Medulla oblongata (tissue), 1 donor: ENCODE measurements around the gene SHOX.
"Not testable (repeated sequence)": the region's sequence is repeated elsewhere in the genome, so short reads cannot be mapped to it uniquely, and the experiment has no call there.

ENCODE experiments used
- DNase-seq: peaks from one replicate; pipeline ENCODE4 v3.0.0-alpha.2; 2015; ENCODE audit errors: extremely low spot score

SHOX gene

DNA sequence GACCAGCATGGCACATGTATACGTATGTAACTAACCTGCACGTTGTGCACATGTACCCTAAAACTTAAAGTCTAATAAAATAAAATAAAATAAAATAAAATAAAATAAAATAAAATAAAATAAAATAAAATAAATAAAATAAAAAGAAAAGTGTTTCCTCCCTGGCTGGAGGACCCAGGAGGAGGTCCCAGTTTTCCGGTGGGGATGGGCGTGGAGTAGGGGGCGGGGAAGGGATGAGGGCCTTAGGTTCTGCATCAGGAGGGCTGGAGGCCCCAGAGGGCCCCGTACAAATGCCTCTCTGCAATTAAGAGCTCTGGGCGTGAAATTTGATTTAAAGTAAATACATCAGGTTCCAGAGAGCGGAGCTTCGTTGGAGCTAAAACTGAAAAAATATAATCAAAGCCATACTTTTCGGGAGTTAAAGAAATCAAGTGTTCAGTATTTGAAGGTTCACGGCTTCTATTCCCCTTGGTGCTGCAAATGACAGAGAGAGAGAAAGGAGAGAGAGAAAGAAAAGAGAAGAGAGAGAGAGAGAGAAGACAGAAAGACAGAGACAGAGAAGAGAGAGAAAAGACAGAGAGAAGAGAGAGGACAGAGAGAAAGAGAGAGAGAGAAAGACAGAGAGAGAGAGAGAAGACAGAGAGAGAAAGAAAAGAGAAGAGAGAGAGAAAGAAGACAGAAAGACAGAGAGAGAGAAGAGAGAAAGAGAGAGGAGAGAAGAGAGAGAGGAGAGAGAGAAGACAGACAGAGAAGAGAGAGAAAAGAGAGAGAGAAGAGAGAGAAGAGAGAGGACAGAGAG is 8.7 kb upstream of the SHOX start:
- no peak for DNase-seq

- DNase-seq = not testable (repeated sequence)
These were observed 7.8 kb upstream of the SHOX start for GRCh38 chrX:622802-623201.

DNA sequence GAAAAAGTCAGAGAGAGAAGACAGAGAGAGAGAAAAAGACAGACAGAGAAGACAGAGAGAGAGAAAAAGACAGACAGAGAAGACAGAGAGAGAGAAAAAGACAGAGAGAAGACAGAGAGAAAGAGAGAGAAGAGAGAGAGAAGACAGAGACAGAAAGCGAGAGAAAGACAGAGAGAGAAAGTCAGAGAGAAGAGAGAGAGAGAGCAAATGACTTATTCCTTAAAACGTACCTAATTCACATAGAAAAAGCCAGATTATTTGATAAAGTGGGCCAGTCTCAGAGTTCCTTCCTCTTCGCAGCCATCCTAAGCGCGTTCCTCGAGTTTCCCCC is 7.4 kb upstream of the SHOX start:
- DNase-seq = no peak

DNA sequence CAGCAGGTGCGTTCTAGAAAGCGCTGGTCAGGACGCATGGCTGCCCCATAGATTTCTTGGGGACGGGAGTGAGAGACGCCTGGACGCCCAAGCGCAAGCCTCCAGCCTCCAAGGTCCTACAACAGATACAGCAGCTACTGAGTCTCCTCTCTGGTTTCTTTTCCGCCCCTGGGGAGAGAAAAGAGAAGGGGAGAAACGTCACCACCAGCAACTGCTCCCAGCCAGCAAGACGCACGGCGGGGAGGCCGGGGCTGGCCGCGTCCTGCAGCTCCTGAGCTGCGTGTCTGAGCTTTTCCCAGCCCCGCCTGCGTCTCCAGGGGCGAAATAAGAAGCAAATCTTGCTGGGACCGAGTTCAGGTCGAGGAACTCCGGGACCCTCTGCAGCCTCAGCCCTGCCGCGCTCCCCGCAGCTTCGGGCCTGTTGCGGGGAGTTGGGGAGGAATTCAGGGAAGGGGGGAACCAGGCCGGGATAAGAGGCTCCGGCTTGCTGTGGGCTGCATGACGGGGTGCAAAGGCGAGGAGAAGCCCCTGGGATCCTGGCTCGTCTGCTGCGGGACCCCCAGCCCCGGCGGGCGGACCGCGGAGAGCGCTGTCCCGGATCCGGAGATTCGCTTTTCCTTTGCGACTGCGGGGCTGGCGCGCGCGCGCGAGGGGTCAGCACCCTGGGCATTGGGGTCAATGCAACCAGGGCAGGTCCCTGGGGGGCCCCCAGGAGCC is 6.8 kb upstream of the SHOX start:
- no peak for DNase-seq

DNA sequence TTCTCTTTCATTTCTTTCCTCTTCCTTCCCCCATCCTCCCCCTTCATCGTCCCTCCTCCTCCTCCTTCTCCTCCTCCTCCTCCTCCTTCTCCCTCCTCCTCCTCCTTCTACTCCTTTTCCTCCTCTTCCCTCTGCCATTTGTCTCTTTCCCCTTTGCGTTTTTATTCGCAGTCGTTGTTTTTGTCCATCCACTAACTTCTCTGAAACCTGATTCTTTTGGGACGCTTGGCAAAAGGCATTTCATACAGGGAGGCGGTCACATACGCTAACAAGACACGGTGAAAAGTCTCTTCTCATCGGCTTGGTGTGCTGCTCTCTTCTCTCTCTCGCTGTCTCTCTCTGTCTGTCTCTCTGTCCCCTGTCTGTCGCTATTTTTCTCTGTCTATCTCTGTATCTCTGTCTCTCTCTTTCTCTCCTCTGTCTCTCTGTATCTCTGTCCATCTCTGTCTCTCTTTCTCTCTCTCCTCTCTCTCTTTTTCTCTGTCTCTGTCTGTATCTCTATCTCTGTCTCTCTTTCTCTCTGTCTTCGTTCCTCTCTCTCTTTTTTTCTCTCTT is 5.4 kb upstream of the SHOX start:
- no peak for DNase-seq

DNA sequence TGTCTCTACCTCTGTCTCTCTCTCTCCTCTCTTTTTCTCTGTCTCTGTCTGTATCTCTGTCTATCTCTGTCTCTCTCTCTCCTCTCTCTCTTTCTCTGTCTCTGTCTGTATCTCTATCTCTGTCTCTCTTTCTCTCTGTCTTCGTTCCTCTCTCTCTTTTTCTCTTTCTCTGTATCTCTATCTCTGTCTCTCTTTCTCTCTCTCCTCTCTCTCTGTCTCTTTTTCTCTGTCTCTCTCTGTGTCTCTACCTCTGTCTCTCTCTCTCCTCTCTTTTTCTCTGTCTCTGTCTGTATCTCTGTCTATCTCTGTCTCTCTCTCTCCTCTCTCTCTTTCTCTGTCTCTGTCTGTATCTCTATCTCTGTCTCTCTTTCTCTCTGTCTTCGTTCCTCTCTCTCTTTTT is 4.5 kb upstream of the SHOX start:
- not testable (repeated sequence) for DNase-seq

DNA sequence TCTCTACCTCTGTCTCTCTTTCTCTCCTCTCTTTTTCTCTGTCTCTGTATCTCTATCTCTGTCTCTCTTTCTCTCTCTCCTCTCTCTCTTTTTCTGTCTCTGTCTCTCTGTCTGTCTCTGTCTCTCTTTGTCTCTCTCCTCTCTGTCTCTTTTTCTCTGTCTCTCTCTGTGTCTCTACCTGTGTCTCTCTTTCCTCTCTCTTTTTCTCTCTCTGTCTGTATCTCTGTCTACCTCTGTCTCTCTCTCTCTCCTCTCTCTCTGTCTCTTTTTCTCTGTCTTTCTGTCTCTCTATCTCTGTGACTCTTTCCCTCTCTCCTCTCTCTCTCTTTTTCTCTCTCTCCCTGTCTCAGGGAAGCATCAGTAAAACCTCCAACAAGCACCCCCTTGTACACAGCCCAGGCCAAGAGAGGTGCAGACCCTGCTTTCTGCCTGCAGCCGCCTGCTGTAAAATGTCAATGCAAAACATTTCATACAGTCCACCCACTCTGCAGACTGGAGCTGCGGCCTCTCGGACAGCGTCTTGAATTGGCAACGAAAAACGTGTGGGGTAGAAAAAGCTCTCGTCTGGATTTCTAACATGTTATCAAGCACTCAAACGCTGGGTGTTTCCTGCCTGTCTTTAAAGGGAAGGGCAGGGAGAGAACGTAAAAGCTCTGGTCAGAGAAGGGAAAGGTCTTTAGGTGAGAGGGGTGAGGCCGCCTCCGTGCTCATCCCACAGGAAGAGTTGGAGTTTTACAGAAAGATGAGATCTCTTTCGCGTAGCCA is 3.7 kb upstream of the SHOX start:
- no peak for DNase-seq

DNA sequence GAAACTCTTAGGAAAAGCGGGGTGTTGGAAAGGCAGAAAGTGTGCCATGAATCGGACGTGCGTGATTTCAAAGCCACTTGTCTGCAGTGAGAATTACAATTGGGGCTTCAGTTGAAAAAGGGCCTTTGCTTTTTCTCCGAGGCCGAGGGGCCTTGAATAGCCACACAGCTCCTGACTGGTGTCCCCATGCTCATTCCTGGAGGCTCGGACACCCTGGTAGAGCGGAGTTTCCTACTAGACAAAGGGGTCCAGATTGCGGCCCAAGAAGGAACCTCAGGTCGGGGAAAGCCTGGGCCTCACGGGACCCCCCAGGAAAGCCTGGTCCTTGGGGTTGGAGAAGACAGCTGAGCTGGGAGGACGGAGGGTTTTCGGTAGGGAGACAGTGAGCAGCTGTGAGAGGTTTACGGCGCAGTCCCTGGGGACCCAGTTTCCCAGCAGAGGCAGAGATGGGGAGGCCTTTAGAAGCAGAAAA is 3.0 kb upstream of the SHOX start:
- DNase-seq = no peak

DNA sequence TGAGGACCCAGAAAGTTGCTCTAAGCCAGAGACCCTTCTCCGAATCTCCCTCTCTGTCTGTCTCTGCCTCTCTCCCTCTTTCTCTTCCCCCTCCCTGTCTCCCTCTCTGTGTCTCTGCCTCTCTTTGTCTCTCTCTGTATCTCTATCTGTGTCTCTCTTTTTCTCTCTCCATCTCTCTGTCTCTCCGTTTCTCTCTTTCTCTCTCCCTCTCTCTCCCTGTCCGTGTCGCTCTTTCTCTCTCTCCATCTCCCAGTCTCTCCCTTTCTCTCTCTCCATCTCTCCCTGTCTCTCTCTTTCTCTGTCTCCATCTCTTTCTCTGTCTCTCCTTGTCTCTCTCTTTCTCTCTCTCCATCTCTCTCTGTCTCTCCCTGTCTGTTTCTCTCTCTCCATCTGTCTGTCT is 2.6 kb upstream of the SHOX start:
- no peak for DNase-seq

- no peak for DNase-seq
These were observed 1.2 kb upstream of the SHOX start for GRCh38 chrX:629230-630006.

DNA sequence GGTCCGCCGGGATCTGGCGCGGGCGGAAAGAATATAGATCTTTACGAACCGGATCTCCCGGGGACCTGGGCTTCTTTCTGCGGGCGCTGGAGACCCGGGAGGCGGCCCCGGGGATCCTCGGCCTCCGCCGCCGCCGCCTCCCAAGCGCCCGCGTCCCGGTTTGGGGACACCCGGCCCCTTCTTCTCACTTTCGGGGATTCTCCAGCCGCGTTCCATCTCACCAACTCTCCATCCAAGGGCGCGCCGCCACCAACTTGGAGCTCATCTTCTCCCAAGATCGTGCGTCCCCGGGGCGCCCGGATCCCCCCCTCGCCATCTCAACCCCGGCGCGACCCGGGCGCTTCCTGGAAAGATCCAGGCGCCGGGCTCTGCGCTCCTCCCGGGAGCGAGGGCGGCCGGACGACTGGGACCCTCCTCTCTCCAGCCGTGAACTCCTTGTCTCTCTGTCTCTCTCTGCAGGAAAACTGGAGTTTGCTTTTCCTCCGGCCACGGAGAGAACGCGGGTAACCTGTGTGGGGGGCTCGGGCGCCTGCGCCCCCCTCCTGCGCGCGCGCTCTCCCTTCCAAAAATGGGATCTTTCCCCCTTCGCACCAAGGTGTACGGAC is 482 bp upstream of the SHOX start:
- no peak for DNase-seq

DNA sequence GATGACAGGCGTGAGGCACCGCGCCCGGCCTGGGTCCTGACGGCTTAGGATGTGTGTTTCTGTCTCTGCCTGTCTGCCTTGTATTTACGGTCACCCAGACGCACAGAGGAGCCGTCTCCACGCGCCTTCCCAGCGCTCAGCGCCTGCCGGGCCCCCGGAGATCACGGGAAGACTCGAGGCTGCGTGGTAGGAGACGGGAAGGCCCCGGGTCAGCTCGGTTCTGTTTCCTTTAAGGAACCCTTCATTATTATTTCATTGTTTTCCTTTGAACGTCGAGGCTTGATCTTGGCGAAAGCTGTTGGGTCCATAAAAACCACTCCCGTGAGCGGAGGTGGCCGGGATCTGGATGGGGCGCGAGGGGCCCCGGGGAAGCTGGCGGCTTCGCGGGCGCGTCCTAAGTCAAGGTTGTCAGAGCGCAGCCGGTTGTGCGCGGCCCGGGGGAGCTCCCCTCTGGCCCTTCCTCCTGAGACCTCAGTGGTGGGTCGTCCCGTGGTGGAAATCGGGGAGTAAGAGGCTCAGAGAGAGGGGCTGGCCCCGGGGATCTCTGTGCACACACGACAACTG is 1.3 kb downstream of the SHOX start:
- no peak for DNase-seq

GRCh38 chrX:632366-633042 is 1.9 kb downstream of the SHOX start:
- DNase-seq = no peak

DNA sequence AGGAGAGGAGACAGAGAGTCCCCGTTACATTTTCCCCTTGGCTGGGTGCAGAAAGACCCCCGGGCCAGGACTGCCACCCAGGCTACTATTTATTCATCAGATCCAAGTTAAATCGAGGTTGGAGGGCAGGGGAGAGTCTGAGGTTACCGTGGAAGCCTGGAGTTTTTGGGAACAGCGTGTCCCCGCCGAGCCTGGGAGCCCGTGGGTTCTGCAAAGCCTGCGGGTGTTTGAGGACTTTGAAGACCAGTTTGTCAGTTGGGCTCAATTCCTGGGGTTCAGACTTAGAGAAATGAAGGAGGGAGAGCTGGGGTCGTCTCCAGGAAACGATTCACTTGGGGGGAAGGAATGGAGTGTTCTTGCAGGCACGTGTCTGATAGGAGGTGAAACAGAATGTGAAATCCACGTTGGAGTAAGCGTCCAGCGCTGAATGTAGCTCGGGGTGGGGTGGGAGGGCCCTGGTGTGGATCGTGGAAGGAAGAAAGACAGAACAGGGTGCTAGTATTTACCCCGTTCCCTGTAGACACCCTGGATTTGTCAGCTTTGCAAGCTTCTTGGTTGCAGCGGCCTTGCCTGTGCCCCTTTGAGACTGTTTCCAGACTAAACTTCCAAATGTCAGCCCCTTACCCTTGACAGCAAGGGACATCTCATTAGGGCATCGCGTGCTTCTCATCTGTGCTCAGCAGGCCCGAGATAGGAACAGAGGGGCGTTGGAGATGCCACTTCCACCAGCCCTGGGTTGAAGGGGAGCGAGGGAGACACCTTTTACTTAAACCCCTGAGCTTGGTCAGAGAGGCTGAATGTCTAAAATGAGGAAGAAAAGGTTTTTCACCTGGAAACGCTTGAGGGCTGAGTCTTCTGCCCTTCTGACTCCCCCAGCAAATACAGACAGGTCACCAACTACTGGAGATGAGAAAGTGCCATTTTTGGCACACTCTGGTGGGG is 2.7 kb downstream of the SHOX start:
- no peak for DNase-seq

DNA sequence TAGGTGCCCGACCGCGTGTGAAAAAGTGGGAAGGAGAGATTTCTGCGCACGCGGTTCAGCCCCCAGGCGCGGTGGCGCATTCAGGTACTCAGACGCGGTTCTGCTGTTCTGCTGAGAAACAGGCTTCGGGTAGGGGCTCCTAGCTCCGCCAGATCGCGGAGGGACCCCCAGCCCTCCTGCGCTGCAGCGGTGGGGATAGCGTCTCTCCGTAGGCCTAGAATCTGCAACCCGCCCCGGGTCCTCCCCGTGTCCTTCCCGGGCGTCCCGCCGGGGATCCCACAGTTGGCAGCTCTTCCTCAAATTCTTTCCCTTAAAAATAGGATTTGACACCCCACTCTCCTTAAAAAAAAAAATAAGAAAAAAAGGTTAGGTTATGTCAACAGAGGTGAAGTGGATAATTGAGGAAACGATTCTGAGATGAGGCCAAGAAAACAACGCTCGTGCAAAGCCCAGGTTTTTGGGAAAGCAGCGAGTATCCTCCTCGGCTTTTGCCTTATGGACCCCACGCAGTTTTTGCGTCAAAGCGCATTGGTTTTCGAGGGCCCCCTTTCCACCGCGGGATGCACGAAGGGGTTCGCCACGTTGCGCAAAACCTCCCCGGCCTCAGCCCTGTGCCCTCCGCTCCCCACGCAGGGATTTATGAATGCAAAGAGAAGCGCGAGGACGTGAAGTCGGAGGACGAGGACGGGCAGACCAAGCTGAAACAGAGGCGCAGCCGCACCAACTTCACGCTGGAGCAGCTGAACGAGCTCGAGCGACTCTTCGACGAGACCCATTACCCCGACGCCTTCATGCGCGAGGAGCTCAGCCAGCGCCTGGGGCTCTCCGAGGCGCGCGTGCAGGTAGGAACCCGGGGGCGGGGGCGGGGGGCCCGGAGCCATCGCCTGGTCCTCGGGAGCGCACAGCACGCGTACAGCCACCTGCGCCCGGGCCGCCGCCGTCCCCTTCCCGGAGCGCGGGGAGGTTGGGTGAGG is 3.7 kb downstream of the SHOX start:
- no peak for DNase-seq

DNA sequence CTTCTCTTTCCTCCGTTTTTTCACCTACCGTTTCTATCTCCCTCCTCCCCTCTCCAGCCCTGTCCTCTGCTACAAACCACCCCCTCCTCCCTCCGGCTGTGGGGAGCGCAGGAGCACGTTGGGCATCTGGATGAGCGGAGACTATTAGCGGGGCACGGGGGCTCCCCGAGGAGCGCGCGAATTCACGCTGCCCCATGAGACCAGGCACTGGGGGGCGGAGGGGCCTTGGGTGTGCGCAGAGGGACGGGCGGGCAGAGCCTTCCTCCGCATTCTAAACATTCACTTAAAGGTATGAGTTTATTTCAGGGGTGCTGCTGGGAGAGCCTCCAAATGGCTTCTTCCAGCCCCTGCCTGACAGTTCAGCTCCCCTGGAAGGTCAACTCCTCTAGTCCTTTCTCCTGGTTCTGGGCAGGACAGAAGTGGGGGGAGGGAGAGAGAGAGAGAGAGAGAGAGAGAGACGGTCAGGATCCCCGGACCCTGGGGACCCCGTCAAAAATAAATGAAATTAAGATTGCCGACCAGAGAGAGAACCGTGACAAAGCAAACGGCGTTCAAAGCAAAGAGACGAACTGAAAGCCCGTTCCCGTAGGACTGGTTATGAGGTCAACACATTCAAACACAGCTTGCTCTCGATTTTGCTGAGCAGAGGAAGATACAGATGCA is 5.0 kb downstream of the SHOX start:
- DNase-seq = no peak

GRCh38 chrX:636981-637659 is 6.5 kb downstream of the SHOX start:
- no peak for DNase-seq
